GM21515 (cell line): Measurements from ENCODE around the gene HSPA1A.

Source experiments
- ATAC-seq: cut with Tn5 transposase; IDR thresholded peaks from one replicate; pipeline ENCODE4 v1.9.1; 2021; ENCODE audit not compliant: unreplicated experiment

The HSPA1A gene

GRCh38 chr6:31815025-31815838 lies at the start of gene HSPA1A, which contains the start of gene HSPA1L:
Gene HSPA1A, plus strand, starts transcription at chr6:31815543. Its CDS starts 214 bp downstream, at chr6:31815757.
Gene HSPA1L, minus strand, starts transcription at chr6:31815283. Its CDS starts 3,311 bp downstream, at chr6:31811972.
- peak; percentile 39 for ATAC-seq

- no peak for ATAC-seq
These were observed 49.8 kb upstream of the HSPA1A start for GRCh38 chr6:31765559-31765909.

- ATAC-seq: no peak
These were observed 49.2 kb upstream of the HSPA1A start for GRCh38 chr6:31765910-31766794.

- ATAC-seq: no peak
These were observed 48.2 kb upstream of the HSPA1A start for GRCh38 chr6:31767096-31767645.

- no peak for ATAC-seq
These were observed 46.7 kb upstream of the HSPA1A start for GRCh38 chr6:31768363-31769257.

GRCh38 chr6:31769684-31770371 lies 45.5 kb upstream of the HSPA1A start:
- no peak for ATAC-seq

- ATAC-seq: no peak
These were observed 44.5 kb upstream of the HSPA1A start for GRCh38 chr6:31770860-31771259.

- no peak for ATAC-seq
These were observed 43.4 kb upstream of the HSPA1A start for GRCh38 chr6:31771992-31772358.

GRCh38 chr6:31775184-31775583 lies 40.2 kb upstream of the HSPA1A start:
- ATAC-seq: no peak

- no peak for ATAC-seq
These were observed 39.5 kb upstream of the HSPA1A start for GRCh38 chr6:31775633-31776484.

GRCh38 chr6:31776485-31776988 lies 38.8 kb upstream of the HSPA1A start:
- ATAC-seq: no peak

- no peak for ATAC-seq
These were observed 38.2 kb upstream of the HSPA1A start, which contains the start of gene VWA7 for GRCh38 chr6:31776989-31777666. Gene VWA7, minus strand, starts transcription at chr6:31777328. Its CDS starts 549 bp downstream, at chr6:31776779.

GRCh38 chr6:31777667-31778050 lies 37.7 kb upstream of the HSPA1A start:
- no peak for ATAC-seq

- no peak for ATAC-seq
These were observed 37.1 kb upstream of the HSPA1A start for GRCh38 chr6:31778193-31778592.

GRCh38 chr6:31778999-31779885 lies 36.1 kb upstream of the HSPA1A start:
- no peak for ATAC-seq

GRCh38 chr6:31779908-31780307 lies 35.4 kb upstream of the HSPA1A start:
- no peak for ATAC-seq

- ATAC-seq: no peak
These were observed 34.7 kb upstream of the HSPA1A start for GRCh38 chr6:31780507-31781243.
